NB4 (cell line): ENCODE results near the gene MRPS35.
"Not testable (repeated sequence)": the region's sequence is repeated elsewhere in the genome, so short reads cannot be mapped to it uniquely, and the experiment has no call there.

ENCODE experiments used
- CTCF ChIP-seq: IDR thresholded peaks from one replicate; pipeline ENCODE4 v1.5.1; 2012; ENCODE audit warnings: low read depth, low read length
- MAX ChIP-seq: IDR thresholded peaks from 2 replicates; pipeline ENCODE4 v1.6.1; 2011; ENCODE audit warnings: low read depth, low read length

GRCh38 chr12:27745734-27746133, 35.1 kb downstream of the MRPS35 start:
- not testable (repeated sequence) for TF ChIP-seq CTCF, MAX
